Measurements from ENCODE around the gene ARPC1A. TPM values are rescaled to one million over a fixed set of nuclear protein-coding genes. Genes with fewer than 3 reads are reported as not detected.

ARPC1A gene
- total RNA-seq, 3 donors from 2014 or later, result 81.5 to 85.5 (median 81.9) TPM

- H3K4me1 Mint-ChIP-seq (ENCODE audit: low read depth), result peaks cover 21% of the 10 kb centered on the region
These were observed 71.0 kb downstream of the ARPC1A start for GRCh38 chr7:99396418-99397296.

DNA sequence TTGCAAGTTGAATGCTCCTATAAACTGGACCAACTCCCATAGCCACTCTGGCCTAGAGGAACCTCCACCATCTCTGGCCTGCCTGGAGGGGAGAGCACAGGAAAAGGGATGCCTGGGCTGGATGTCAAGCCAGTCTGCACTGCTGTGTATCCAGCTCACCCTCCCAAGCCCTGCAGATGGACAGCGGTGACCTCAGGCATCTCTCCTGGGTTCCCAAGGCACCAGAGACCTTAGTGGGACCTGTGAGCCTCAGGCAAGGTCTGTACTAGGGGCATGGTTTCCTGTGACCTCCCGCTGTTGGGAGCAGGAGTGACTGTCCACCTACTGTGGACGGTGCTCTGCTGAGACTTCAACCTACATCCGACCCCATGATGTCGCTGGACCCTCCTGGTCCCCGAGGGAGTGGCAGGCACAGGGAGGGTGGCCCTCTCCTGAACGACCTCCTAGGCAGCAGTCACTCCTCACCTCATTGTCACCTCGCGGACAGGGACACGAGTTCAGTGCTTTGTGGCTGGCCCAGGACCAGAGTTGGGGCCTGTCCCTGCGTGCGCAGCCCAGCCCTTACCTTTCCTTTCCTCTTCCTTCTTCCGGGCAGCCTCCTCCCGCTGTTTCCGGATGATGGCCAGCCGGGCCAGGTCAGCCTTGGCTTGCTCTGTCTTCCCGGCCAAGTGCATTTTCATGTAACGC is 71.7 kb downstream of the ARPC1A start:
- Mint-ChIP-seq H3K36me3 (ENCODE audit: insufficient read depth) (peaks cover 28% of the 10 kb centered on the region), H3K4me1 (ENCODE audit: low read depth) (peaks cover 19% of the 10 kb centered on the region), H3K4me3 (no peak overlapping the region), H3K9me3 (no peaks in the 10 kb centered on the region), H3K27me3 (ENCODE audit: low read depth) (no peaks in the 10 kb centered on the region)
- ATAC-seq (no peak), DNase-seq (no peak)

More at GRCh38 chr7:99396418-99397296, 71.0 kb downstream of the ARPC1A start:
- Mint-ChIP-seq H3K27me3 (ENCODE audit: low read depth) (no peaks in the 10 kb centered on the region), H3K9me3 (no peaks in the 10 kb centered on the region), H3K4me3 (no peak overlapping the region), H3K36me3 (ENCODE audit: insufficient read depth) (peaks cover 30% of the 10 kb centered on the region)
- ATAC-seq (no peak), DNase-seq (no peak)

GRCh38 chr7:99398891-99399445 is 73.3 kb downstream of the ARPC1A start:
- Mint-ChIP-seq H3K4me1 (ENCODE audit: low read depth) (peaks cover 12% of the 10 kb centered on the region), H3K27me3 (ENCODE audit: low read depth) (no peaks in the 10 kb centered on the region), H3K36me3 (ENCODE audit: insufficient read depth) (peaks cover 35% of the 10 kb centered on the region), H3K4me3 (no peak overlapping the region), H3K9me3 (no peaks in the 10 kb centered on the region)
- ATAC-seq (peak in 1 of 2 donors; percentile 12), DNase-seq (no peak)

- Mint-ChIP-seq H3K4me3 (no peak overlapping the region), H3K9me3 (no peaks in the 10 kb centered on the region), H3K27me3 (ENCODE audit: low read depth) (no peaks in the 10 kb centered on the region), H3K36me3 (ENCODE audit: insufficient read depth) (peaks cover 35% of the 10 kb centered on the region), H3K4me1 (ENCODE audit: low read depth) (peaks cover 16% of the 10 kb centered on the region)
- ATAC-seq, result no peak
- DNase-seq, result no peak
These were observed 73.9 kb downstream of the ARPC1A start for GRCh38 chr7:99399597-99399996.

GRCh38 chr7:99402854-99403253 is 77.2 kb downstream of the ARPC1A start:
- no peaks in the 10 kb centered on the region for H3K9me3 Mint-ChIP-seq
- H3K36me3 Mint-ChIP-seq (ENCODE audit: insufficient read depth), result peaks cover 30% of the 10 kb centered on the region
- no peak overlapping the region for H3K4me3 Mint-ChIP-seq
- DNase-seq (no peak), ATAC-seq (no peak)
- H3K27me3 Mint-ChIP-seq (ENCODE audit: low read depth), result no peaks in the 10 kb centered on the region
- H3K4me1 Mint-ChIP-seq (ENCODE audit: low read depth), result peaks cover 31% of the 10 kb centered on the region

- no peak overlapping the region for H3K4me3 Mint-ChIP-seq
- H3K27me3 Mint-ChIP-seq (ENCODE audit: low read depth), result no peaks in the 10 kb centered on the region
- H3K36me3 Mint-ChIP-seq (ENCODE audit: insufficient read depth), result peaks cover 27% of the 10 kb centered on the region
- ATAC-seq (no peak), DNase-seq (no peak)
- peaks cover 29% of the 10 kb centered on the region for H3K4me1 Mint-ChIP-seq (ENCODE audit: low read depth)
- H3K9me3 Mint-ChIP-seq, result no peaks in the 10 kb centered on the region
These were observed 78.1 kb downstream of the ARPC1A start for GRCh38 chr7:99403764-99404163.

- Mint-ChIP-seq H3K4me3 (no peak overlapping the region), H3K36me3 (ENCODE audit: insufficient read depth) (peaks cover 27% of the 10 kb centered on the region), H3K9me3 (no peaks in the 10 kb centered on the region), H3K27me3 (ENCODE audit: low read depth) (no peaks in the 10 kb centered on the region), H3K4me1 (ENCODE audit: low read depth) (peaks cover 28% of the 10 kb centered on the region)
- no peak for DNase-seq
- ATAC-seq, result no peak
These were observed 78.7 kb downstream of the ARPC1A start for GRCh38 chr7:99404235-99404976.

DNA sequence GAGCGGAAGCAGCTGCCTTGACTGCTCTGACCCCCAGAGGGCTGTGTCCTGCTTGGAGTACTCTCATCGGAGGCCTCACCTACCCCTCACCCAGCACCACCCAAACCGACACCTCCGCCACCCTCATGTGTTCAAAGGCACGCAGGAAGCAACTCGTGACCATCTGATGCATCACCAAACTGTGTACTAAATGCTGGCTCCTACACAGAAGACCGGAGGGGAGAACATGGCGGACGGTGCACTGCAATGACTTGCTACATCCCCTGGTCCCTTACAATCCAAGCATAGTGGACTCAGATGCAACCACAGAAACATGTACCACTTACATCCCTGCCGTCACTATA is 79.3 kb downstream of the ARPC1A start:
- peaks cover 30% of the 10 kb centered on the region for H3K36me3 Mint-ChIP-seq (ENCODE audit: insufficient read depth)
- H3K9me3 Mint-ChIP-seq, result no peaks in the 10 kb centered on the region
- no peak for DNase-seq
- no peak overlapping the region for H3K4me3 Mint-ChIP-seq
- ATAC-seq, result no peak
- H3K4me1 Mint-ChIP-seq (ENCODE audit: low read depth), result peaks cover 31% of the 10 kb centered on the region
- no peaks in the 10 kb centered on the region for H3K27me3 Mint-ChIP-seq (ENCODE audit: low read depth)

DNA sequence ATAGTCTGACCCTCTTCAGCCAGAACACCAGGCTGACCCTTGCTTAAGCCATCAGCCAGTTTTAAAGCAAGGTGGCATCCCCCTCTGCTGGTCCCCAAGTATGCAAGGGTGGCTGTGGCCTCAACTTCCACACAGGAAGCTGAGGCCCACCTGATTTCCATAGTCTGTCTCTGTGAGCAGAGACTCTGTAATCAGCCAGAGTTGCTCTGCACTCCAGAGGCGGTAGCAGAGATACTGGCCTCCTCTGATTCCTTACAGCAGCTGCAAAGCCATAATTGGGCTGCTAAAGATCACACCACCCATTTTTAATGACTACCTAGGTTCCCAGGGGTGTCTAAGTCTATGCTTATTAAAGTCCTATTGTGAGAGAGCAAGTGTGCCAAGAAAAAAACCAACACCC is 80.9 kb downstream of the ARPC1A start:
- H3K4me3 Mint-ChIP-seq, result peak overlapping the region; percentile 100

GRCh38 chr7:99407872-99408378 is 82.2 kb downstream of the ARPC1A start:
- Mint-ChIP-seq H3K36me3 (ENCODE audit: insufficient read depth) (peaks cover 34% of the 10 kb centered on the region), H3K4me1 (ENCODE audit: low read depth) (peaks cover 41% of the 10 kb centered on the region)

More for the DNA sequence above, 80.9 kb downstream of the ARPC1A start:
- ATAC-seq (no peak), DNase-seq (no peak)
- H3K9me3 Mint-ChIP-seq, result no peaks in the 10 kb centered on the region
- H3K27me3 Mint-ChIP-seq (ENCODE audit: low read depth), result no peaks in the 10 kb centered on the region
- peaks cover 28% of the 10 kb centered on the region for H3K36me3 Mint-ChIP-seq (ENCODE audit: insufficient read depth)
- H3K4me1 Mint-ChIP-seq (ENCODE audit: low read depth), result peaks cover 38% of the 10 kb centered on the region

GRCh38 chr7:99408379-99409191 is 82.9 kb downstream of the ARPC1A start, which contains the start of the genes BUD31 and PDAP1:
BUD31 (plus strand) TSS chr7:99408969; CDS start chr7:99411093, 2,124 bp downstream.
PDAP1 (minus strand) TSS chr7:99408597; CDS start chr7:99408548, 49 bp downstream.
- peak; percentile 82 to 84 for ATAC-seq
- H3K4me3 Mint-ChIP-seq, result peak within 1 kb of the TSS; percentile 100
- H3K36me3 Mint-ChIP-seq (ENCODE audit: insufficient read depth), result peaks cover 32% of the 10 kb centered on the region
- peak; percentile 94 for DNase-seq
- no peaks in the 10 kb centered on the region for H3K9me3 Mint-ChIP-seq
- H3K27me3 Mint-ChIP-seq (ENCODE audit: low read depth), result no peaks in the 10 kb centered on the region
- H3K4me1 Mint-ChIP-seq (ENCODE audit: low read depth), result peaks cover 44% of the 10 kb centered on the region

More at GRCh38 chr7:99407872-99408378, 82.2 kb downstream of the ARPC1A start:
- Mint-ChIP-seq H3K27me3 (ENCODE audit: low read depth) (no peaks in the 10 kb centered on the region), H3K4me3 (peak overlapping the region; percentile 100), H3K9me3 (no peaks in the 10 kb centered on the region)
- peak; percentile 39 for DNase-seq
- ATAC-seq, result peak; percentile 33 to 41

DNA sequence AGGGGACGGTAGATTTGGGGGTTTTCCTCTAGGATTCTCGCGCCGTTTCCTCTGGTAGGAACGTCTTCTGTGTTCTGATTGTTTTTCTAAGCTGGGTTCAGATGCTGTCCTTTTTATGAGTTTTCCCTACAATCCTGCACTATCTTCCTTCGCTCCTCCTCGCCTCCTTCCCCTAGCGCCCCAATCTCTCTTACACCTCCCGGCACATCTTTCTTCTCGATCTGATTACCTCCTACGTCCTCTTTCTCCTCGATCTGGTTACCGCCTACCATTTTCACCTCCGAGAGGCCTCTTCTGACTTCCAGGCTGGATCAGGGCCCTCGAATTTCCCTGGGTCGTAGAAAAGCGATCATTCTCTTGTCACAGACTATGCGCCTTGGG is 83.5 kb downstream of the ARPC1A start:
- Mint-ChIP-seq H3K9me3 (no peaks in the 10 kb centered on the region), H3K36me3 (ENCODE audit: insufficient read depth) (peaks cover 27% of the 10 kb centered on the region), H3K4me3 (peak overlapping the region; percentile 100), H3K4me1 (ENCODE audit: low read depth) (peaks cover 39% of the 10 kb centered on the region), H3K27me3 (ENCODE audit: low read depth) (no peaks in the 10 kb centered on the region)
- DNase-seq, result no peak
- ATAC-seq, result peak; percentile 15 to 25

DNA sequence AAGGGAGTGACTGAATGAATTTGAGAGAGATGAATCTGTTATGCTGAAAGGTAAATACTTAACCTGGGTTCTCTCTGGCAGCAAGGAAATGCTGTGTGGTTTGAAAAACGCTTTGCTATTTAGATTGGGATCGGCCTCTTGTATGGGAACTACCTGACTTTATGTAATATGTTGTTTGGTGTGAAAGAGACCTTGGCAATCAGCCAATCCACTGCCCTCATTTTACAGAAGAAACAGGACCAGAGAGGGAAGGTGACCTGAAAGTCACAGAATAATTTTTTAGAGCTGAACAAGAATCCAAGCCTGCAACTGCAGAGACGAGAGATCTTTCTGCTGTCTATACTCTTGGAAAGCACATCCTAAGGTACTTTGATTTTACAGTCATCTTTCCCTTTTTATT is 84.1 kb downstream of the ARPC1A start:
- Mint-ChIP-seq H3K27me3 (ENCODE audit: low read depth) (no peaks in the 10 kb centered on the region), H3K4me3 (peak overlapping the region; percentile 100), H3K9me3 (no peaks in the 10 kb centered on the region), H3K36me3 (ENCODE audit: insufficient read depth) (peaks cover 27% of the 10 kb centered on the region), H3K4me1 (ENCODE audit: low read depth) (peaks cover 36% of the 10 kb centered on the region)
- ATAC-seq (no peak), DNase-seq (no peak)

All from activated T-cell treated with anti-CD3 and anti-CD28 coated beads, Interleukin-2, amount 50 U/mL, for 4 hours (primary cell).